Upper lobe of right lung (tissue), 1 donor: ENCODE measurements around the gene PGS1. TPM values are rescaled to one million over a fixed set of nuclear protein-coding genes. Genes with fewer than 3 reads are reported as not detected.

Source experiments
- ATAC-seq: fragments of 200-7000 bp; cut with Tn5 transposase; one replicate; pipeline ENCODE4 v1.9.1; 2020; ENCODE audit warnings: mild to moderate bottlenecking, moderate library complexity
- DNase-seq: peaks from one replicate; pipeline ENCODE4 v3.0.0-alpha.2; 2020
- H3K27ac ChIP-seq: fragments of 200-600 bp; one replicate; pipeline ENCODE4 v1.8.0; 2022
- H3K27me3 ChIP-seq: fragments of 200-600 bp; one replicate; pipeline ENCODE4 v1.8.0; 2022; ENCODE audit warnings: mild to moderate bottlenecking
- H3K36me3 ChIP-seq: fragments of 200-600 bp; one replicate; pipeline ENCODE4 v1.8.0; 2022
- H3K4me1 ChIP-seq: fragments of 200-600 bp; one replicate; pipeline ENCODE4 v1.8.0; 2022
- H3K4me3 ChIP-seq: fragments of 200-600 bp; one replicate; pipeline ENCODE4 v1.8.0; 2022; ENCODE audit warnings: mild to moderate bottlenecking
- H3K9me3 ChIP-seq: fragments of 200-600 bp; one replicate; pipeline ENCODE4 v1.8.0; 2022
- intact Hi-C: fragments of 100-400 bp; cut with DNase I; formaldehyde crosslinking; loops from one replicate; pipeline ENCODE4 v1.11.0; 2022
- total RNA-seq: library from RNA; stranded (reverse); fragmentation: NEBNext Ultra II Directional; extraction: Animal tissue kit (Norgen Biotek cat#: 25700); gene quantifications from one replicate; pipeline ENCODE4 v1.2.1, GENCODE V29; 2021
- TF ChIP-seq, protein P1 (sequence below): fragments of 200-600 bp; IDR thresholded peaks from one replicate; pipeline ENCODE4 v1.8.0; 2022; ENCODE audit warnings: antibody characterized with exemption
- donor health status: DM: no; HTN: yes; CAD: no; lungs with severe emphysema.

PGS1 gene
- total RNA-seq, 1 donor from 2014 or later, result 95.5 TPM

DNA sequence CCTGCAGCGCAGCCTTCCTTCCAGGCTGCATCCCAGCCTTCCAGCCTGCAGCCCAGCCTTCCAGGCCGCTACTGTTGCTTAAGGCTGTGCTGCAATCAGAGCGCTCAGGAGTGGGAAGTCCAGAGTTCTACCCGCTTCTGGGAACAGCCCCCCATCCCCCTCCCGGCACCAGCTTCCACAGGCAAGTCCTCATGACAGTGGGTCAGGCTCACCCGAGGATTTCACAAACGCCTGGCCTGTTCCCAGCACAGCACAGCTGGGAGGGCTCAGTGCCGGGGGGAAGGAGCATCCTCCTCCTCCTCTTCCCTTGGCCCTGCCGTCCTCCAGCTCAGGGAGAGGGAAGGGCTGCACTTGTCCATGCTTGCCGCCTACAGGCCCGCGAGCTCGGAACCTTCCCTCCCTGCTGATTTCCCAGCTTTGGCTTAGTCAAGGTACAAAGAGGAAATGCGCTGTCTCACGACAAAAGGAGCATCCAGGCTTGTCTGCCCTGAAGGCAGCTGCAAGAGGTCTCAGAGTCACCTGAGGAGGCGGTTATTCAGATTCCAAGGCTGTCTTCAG, 26.9 kb upstream of the PGS1 start:
- Histone ChIP-seq H3K27ac (peak overlapping the region; percentile 89), H3K9me3 (no peaks in the 10 kb centered on the region), H3K4me3 (no peak overlapping the region), H3K27me3 (no peaks in the 10 kb centered on the region), H3K36me3 (peaks cover 9% of the 10 kb centered on the region), H3K4me1 (peaks cover 66% of the 10 kb centered on the region)
- DNase-seq (peak; percentile 96), ATAC-seq (peak; percentile 71)
- intact Hi-C loops, result no loop called here
- TF ChIP-seq, protein P1, sequence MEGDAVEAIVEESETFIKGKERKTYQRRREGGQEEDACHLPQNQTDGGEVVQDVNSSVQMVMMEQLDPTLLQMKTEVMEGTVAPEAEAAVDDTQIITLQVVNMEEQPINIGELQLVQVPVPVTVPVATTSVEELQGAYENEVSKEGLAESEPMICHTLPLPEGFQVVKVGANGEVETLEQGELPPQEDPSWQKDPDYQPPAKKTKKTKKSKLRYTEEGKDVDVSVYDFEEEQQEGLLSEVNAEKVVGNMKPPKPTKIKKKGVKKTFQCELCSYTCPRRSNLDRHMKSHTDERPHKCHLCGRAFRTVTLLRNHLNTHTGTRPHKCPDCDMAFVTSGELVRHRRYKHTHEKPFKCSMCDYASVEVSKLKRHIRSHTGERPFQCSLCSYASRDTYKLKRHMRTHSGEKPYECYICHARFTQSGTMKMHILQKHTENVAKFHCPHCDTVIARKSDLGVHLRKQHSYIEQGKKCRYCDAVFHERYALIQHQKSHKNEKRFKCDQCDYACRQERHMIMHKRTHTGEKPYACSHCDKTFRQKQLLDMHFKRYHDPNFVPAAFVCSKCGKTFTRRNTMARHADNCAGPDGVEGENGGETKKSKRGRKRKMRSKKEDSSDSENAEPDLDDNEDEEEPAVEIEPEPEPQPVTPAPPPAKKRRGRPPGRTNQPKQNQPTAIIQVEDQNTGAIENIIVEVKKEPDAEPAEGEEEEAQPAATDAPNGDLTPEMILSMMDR, result no peak

DNA sequence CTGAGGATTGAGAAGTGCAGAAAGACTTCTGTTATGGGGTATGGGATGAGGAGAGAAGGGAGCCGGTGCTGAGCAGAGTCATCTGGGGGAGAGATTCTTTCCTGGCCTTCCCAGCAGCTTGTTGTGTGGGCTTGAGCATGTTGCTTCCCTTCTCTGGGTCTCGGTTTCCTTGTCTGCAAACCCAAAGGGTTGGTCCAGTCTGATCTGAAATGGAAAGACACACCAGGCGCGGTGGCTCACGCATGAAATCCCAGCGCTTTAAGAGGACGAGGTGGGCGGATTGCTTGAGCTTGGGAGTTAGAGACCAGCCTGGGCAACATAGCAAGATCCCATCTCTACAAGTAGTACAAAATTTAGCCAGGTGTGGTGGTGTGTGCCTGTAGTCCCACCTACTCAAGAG, 24.6 kb upstream of the PGS1 start:
- no peak for ATAC-seq
- intact Hi-C loops, result no loop called here
- H3K27me3 ChIP-seq, result no peaks in the 10 kb centered on the region
- H3K36me3 ChIP-seq, result peaks cover 32% of the 10 kb centered on the region
- H3K9me3 ChIP-seq, result no peaks in the 10 kb centered on the region
- DNase-seq, result no peak
- peak overlapping the region; percentile 86 for H3K27ac ChIP-seq
- peaks cover 83% of the 10 kb centered on the region for H3K4me1 ChIP-seq
- peak overlapping the region; percentile 48 for H3K4me3 ChIP-seq
- TF ChIP-seq, protein P1, result no peak

DNA sequence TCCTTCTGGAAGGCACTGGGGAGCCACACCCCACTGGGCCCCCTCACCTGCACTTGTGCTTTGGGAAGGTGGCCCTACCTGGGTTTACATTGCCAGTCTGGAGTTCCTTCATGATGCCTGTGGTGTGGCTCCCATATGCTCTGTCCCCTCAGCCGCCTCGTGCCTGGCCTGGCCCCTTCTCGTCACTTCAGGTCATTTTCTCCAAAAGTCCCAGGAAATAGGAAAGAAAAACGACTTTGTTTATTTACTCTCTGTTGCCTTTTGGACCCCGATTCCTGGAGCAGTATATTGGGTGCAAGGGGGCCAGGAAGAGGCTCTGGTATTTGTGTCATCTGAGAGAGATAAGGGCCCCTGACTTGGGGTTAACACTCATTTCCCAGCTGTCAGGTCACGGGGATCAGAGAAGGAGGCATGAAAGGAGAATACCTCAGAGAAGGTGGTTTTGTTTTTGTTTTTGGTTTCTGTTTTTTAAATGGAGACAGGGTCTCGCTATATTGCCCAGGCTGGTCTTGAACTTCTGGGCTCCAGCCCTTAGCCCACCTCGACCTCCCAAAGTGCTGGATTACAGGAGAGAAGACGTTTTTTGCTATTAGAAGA, 23.3 kb upstream of the PGS1 start:
- TF ChIP-seq, protein P1, result no peak
- intact Hi-C loops, result no loop called here
- Histone ChIP-seq H3K36me3 (peaks cover 32% of the 10 kb centered on the region), H3K4me1 (peaks cover 81% of the 10 kb centered on the region), H3K4me3 (no peak overlapping the region), H3K9me3 (no peaks in the 10 kb centered on the region), H3K27ac (peak overlapping the region; percentile 93), H3K27me3 (no peaks in the 10 kb centered on the region)
- no peak for DNase-seq
- no peak for ATAC-seq

DNA sequence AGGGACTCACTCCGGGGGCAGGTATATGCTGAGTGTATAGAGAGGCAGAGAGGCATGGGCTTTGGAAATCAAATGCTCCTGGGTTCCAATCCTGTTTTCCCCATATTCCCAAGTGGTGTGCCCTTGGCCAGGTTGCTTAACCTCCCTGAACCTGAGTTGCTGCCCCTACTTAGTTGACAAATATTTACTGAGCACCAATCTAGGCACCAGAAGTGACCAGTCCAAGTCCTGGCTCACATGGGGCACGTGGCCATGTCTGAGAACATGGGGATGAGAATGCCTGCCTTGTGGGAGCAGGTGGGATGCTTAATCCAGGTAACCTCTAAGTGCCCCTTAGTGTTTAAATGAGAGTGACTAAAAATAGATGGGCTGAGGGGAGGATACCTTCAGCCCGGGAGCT, 22.7 kb upstream of the PGS1 start:
- no peaks in the 10 kb centered on the region for H3K27me3 ChIP-seq
- peak overlapping the region; percentile 72 for H3K4me3 ChIP-seq
- no peak for ATAC-seq
- peaks cover 32% of the 10 kb centered on the region for H3K36me3 ChIP-seq
- intact Hi-C loops, result no loop called here
- peaks cover 79% of the 10 kb centered on the region for H3K4me1 ChIP-seq
- H3K27ac ChIP-seq, result peak overlapping the region; percentile 93
- no peaks in the 10 kb centered on the region for H3K9me3 ChIP-seq
- TF ChIP-seq, protein P1, result no peak
- DNase-seq, result no peak

DNA sequence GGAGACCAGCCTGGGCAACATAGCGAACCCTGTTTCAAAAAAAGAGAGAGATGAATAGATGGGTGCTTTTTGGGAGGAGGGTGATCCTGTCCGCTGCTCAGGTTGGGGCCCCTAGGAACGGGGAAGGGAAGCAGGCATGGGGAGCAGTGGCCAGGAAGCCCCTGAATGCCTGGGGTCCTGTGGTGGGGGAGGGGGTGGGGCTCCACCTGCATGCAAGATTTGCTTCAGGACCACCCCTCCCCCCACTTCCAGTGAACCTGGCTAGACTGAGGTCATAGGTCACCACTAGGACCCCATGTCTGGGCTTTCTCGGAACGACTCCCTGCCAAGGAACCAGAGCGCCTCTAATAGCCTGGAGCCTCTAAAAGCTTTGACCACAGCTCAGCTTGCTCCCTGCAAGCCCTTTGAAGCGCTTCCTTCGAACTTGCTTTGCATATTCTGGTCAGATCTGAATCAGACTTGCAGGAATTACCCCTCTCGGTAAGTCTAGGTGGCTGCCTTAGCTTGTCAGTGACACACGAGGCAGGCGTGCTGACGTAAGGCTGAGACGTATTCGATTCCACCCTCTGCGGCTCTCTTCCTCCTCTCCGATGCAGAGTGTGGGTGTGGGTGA, 22.2 kb upstream of the PGS1 start:
- peaks cover 79% of the 10 kb centered on the region for H3K4me1 ChIP-seq
- H3K36me3 ChIP-seq, result peaks cover 32% of the 10 kb centered on the region
- DNase-seq, result no peak
- peak overlapping the region; percentile 93 for H3K27ac ChIP-seq
- H3K27me3 ChIP-seq, result no peaks in the 10 kb centered on the region
- ATAC-seq, result no peak
- TF ChIP-seq, protein P1, result no peak
- peak overlapping the region; percentile 72 for H3K4me3 ChIP-seq
- intact Hi-C loops, result no loop called here
- no peaks in the 10 kb centered on the region for H3K9me3 ChIP-seq
